Endothelial cell of umbilical vein (primary cell): ENCODE results near the gene KCNQ5. TPM values are rescaled to one million over a fixed set of nuclear protein-coding genes. Genes with fewer than 3 reads are reported as not detected.

Experiments
- BruUV-seq: library from RNA; stranded (reverse); fragments of 400-500 nt; replicated peaks from 2 replicates; lab custom pipeline; 2021; lab: Mats Ljungman, UMichigan
- CTCF ChIA-PET: fragments of 300-600, 350-600 bp; sonication (Branson Sonifier 250); formaldehyde crosslinking; loops from one replicate; lab custom pipeline; 2021; ENCODE audit warnings: antibody characterized with exemption, inconsistent platforms; lab: Charles Lee
- POLR2A ChIA-PET: fragments of 300-600, 350-600 bp; sonication (Branson Sonifier 250); formaldehyde crosslinking; loops from one replicate; lab custom pipeline; 2021; ENCODE audit warnings: antibody characterized with exemption, inconsistent platforms; lab: Charles Lee
- DNase-seq: peaks from one replicate; pipeline ENCODE4 v3.0.0-alpha.2; 2011; ENCODE audit warnings: low read depth, low spot score
- FAIRE-seq: peaks from 2 replicates; lab custom pipeline; 2011; peaks lifted over from hg19 to GRCh38; lab: Jason Lieb, UNC
- H2AFZ ChIP-seq: 2 replicates; pipeline ENCODE4 v1.6.0; 2012; ENCODE audit warnings: low read depth, low read length, control low read depth, inconsistent platforms
- H3K27ac ChIP-seq: 2 replicates; pipeline ENCODE4 v1.5.1; 2011; ENCODE audit warnings: low read depth, mild to moderate bottlenecking, control low read depth, low read length, moderate library complexity; ENCODE audit not compliant: insufficient read depth
- H3K27me3 ChIP-seq, 2 experiments: 2 replicates each; pipeline versions ENCODE4 v1.6.0 to v1.6.1; 2011; ENCODE audit warnings: low read length in 2 of 2, mixed read lengths in 1 of 2; ENCODE audit not compliant: control insufficient read depth in 2 of 2, insufficient read depth in 2 of 2
- H3K36me3 ChIP-seq, 2 experiments: 2 replicates in 1 of 2; 3 replicates in 1 of 2; pipeline ENCODE4 v1.5.1; 2011; ENCODE audit warnings: low read length in 2 of 2, mild to moderate bottlenecking in 1 of 2, moderate library complexity in 1 of 2; ENCODE audit not compliant: control insufficient read depth in 2 of 2, insufficient read depth in 2 of 2; ENCODE audit errors: extremely low read depth in 1 of 2
- H3K4me1 ChIP-seq: 3 replicates; pipeline ENCODE4 v1.5.1; 2011; ENCODE audit warnings: mild to moderate bottlenecking, low read length; ENCODE audit not compliant: control insufficient read depth, insufficient read depth; ENCODE audit errors: extremely low read depth
- H3K4me2 ChIP-seq: 2 replicates; pipeline ENCODE4 v1.6.1; 2011; ENCODE audit warnings: low read length, control low read depth, mixed read lengths; ENCODE audit not compliant: insufficient read depth
- H3K4me3 ChIP-seq, 3 experiments: fragments of 200-600 bp in 1 of 3; sonication (generic), shearing (Covaris generic) in 1 of 3; replicated peaks in 1 of 3; 2 replicates each; pipeline ENCODE4 v1.5.1; 2011 to 2016; ENCODE audit warnings: control low read depth in 3 of 3, low read length in 3 of 3, mild to moderate bottlenecking in 2 of 3, inconsistent platforms in 1 of 3, low read depth in 1 of 3, moderate library complexity in 1 of 3; ENCODE audit not compliant: insufficient read depth in 1 of 3
- H3K79me2 ChIP-seq: 2 replicates; pipeline ENCODE4 v1.6.0; 2012; ENCODE audit warnings: low read length, inconsistent platforms; ENCODE audit not compliant: control insufficient read depth, insufficient read depth
- H3K9ac ChIP-seq: replicated peaks from 2 replicates; pipeline ENCODE3; 2011; ENCODE audit warnings: low read length, control low read depth; ENCODE audit not compliant: insufficient read depth; ENCODE audit errors: extremely low read depth
- H3K9me1 ChIP-seq: replicated peaks from 3 replicates; pipeline ENCODE4 v1.6.0; 2011; ENCODE audit warnings: mild to moderate bottlenecking, low read length; ENCODE audit not compliant: control insufficient read depth, insufficient read depth; ENCODE audit errors: extremely low read depth
- H3K9me3 ChIP-seq: replicated peaks from 2 replicates; pipeline ENCODE4 v1.5.1; 2012; ENCODE audit warnings: low read length, inconsistent platforms; ENCODE audit not compliant: control insufficient read depth, insufficient read depth
- H4K20me1 ChIP-seq: replicated peaks from 2 replicates; pipeline ENCODE3; 2011; ENCODE audit warnings: mild to moderate bottlenecking, low read length; ENCODE audit not compliant: control insufficient read depth, insufficient read depth; ENCODE audit errors: extremely low read depth
- EZH2 ChIP-seq: IDR thresholded peaks from 2 replicates; pipeline ENCODE4 v1.6.1; 2012; ENCODE audit warnings: borderline replicate concordance, low read depth, mild to moderate bottlenecking, moderate library complexity, low read length, inconsistent platforms; ENCODE audit not compliant: severe bottlenecking
- FOS ChIP-seq: IDR thresholded peaks from 2 replicates; pipeline ENCODE4 v1.6.1; 2011; ENCODE audit warnings: mild to moderate bottlenecking, low read length, moderate library complexity, borderline replicate concordance; ENCODE audit not compliant: insufficient read depth
- GATA2 ChIP-seq: IDR thresholded peaks from 2 replicates; pipeline ENCODE4 v1.7.0; 2011; ENCODE audit warnings: low read depth, mild to moderate bottlenecking, moderate library complexity, mixed read lengths, low read length; ENCODE audit not compliant: insufficient read length, insufficient read depth
- JUN ChIP-seq: IDR thresholded peaks from 2 replicates; pipeline ENCODE4 v1.6.1; 2011; ENCODE audit warnings: borderline replicate concordance, low read depth; ENCODE audit not compliant: insufficient read length, insufficient read depth
- MYC ChIP-seq: IDR thresholded peaks from one replicate; pipeline ENCODE4 v1.6.1; 2011; ENCODE audit warnings: mild to moderate bottlenecking, low read depth, low read length
- POLR2A ChIP-seq: IDR thresholded peaks from 2 replicates; pipeline ENCODE4 v1.6.1; 2012; ENCODE audit warnings: low read depth, mild to moderate bottlenecking, control low read depth, low read length
- POLR2AphosphoS5 ChIP-seq: IDR thresholded peaks from 2 replicates; pipeline ENCODE4 v1.6.1; 2012; ENCODE audit warnings: low read depth, mild to moderate bottlenecking, control low read depth, low read length, moderate library complexity; ENCODE audit not compliant: insufficient read depth
- dilution Hi-C: fragments of 300-500 bp; cut with MboI; formaldehyde crosslinking; loops from one replicate; pipeline ENCODE4 v1.15.0; 2019; ENCODE audit warnings: low sequenced_read_pairs; ENCODE audit not compliant: extremely low pct_ligation_motif_present
- intact Hi-C: fragments of 100-400 bp; cut with micrococcal nuclease; formaldehyde crosslinking; loops from one replicate; pipeline ENCODE4 v1.10.0; 2022
- polyA plus RNA-seq, 4 experiments: library from polyadenylated mRNA; depleted of rRNA in 3 of 4; stranded (reverse) in 3 of 4; unstranded in 1 of 4; fragments of >200 nt; gene quantifications; 2 replicates each; pipeline versions ENCODE4 v1.2.1 to v1.2.3, GENCODE V29; 2011 to 2012; ENCODE audit warnings: missing spikeins in 1 of 4
- total RNA-seq: library from RNA; stranded (reverse); gene quantifications from 2 replicates; pipeline ENCODE4 v1.2.3, GENCODE V29; 2021
- TF ChIP-seq, protein P1 (sequence below), 2 donors: IDR thresholded peaks; 1 replicate in 1 of 2; 2 replicates in 1 of 2; pipeline ENCODE4 v1.5.1; 2011; ENCODE audit warnings: low read length in 2 of 2, mild to moderate bottlenecking in 2 of 2, moderate library complexity in 2 of 2, control low read depth in 1 of 2, inconsistent platforms in 1 of 2, low read depth in 1 of 2; ENCODE audit not compliant: insufficient read depth in 1 of 2; ENCODE audit errors: extremely low read depth in 1 of 2
- TF ChIP-seq, protein P2 (sequence below): IDR thresholded peaks from 2 replicates; pipeline ENCODE4 v1.6.1; 2011; ENCODE audit not compliant: insufficient read depth, insufficient read length

KCNQ5 gene
- total and polyA plus RNA-seq, 2 donors (not counting 3 experiments of a cell fraction or from before 2014, with no cell fraction given): 0.22 TPM; not detected in 1

DNA sequence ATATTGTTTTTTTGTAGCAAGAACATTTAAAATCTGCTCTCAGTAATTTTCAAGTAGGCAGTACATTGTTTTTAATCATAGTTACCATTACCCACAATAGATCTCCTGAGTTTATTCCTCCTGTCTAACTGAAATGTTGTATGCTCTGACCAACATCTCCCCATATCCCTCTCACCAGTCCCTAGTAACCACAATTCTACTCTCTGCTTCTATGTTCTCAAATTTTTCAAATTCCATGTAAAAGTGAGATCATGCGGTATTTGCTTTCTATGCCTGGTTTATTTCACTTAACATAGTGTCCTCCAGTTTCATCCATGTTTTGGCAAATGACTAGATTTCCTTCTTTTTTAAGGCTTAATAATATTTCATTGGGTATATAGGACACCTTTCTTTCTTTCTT is 300.5 kb downstream of the KCNQ5 start:
- Histone ChIP-seq H4K20me1 (no peaks in the 10 kb centered on the region), H3K27ac (no peak overlapping the region), H3K79me2 (no peaks in the 10 kb centered on the region), H2AFZ (no peak overlapping the region), H3K36me3 (no peaks in the 10 kb centered on the region), H3K4me3 (no peak overlapping the region), H3K4me1 (no peaks in the 10 kb centered on the region), H3K9me3 (no peaks in the 10 kb centered on the region), H3K9me1 (no peaks in the 10 kb centered on the region), H3K4me2 (no peak overlapping the region), H3K9ac (no peak overlapping the region), H3K27me3 (peaks cover 1 to 17% of the 10 kb centered on the region in 2 experiments)
- no peak for DNase-seq
- intact Hi-C loops (no loop called here), dilution Hi-C loops (no loop called here)
- POLR2A ChIA-PET: no interaction called here
- no peak for TF ChIP-seq POLR2A
- TF ChIP-seq, protein P1, sequence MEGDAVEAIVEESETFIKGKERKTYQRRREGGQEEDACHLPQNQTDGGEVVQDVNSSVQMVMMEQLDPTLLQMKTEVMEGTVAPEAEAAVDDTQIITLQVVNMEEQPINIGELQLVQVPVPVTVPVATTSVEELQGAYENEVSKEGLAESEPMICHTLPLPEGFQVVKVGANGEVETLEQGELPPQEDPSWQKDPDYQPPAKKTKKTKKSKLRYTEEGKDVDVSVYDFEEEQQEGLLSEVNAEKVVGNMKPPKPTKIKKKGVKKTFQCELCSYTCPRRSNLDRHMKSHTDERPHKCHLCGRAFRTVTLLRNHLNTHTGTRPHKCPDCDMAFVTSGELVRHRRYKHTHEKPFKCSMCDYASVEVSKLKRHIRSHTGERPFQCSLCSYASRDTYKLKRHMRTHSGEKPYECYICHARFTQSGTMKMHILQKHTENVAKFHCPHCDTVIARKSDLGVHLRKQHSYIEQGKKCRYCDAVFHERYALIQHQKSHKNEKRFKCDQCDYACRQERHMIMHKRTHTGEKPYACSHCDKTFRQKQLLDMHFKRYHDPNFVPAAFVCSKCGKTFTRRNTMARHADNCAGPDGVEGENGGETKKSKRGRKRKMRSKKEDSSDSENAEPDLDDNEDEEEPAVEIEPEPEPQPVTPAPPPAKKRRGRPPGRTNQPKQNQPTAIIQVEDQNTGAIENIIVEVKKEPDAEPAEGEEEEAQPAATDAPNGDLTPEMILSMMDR (IDR thresholded peaks at IDR 0.05; ENCODE audit: extremely low read depth in 1 of 2, insufficient read depth in 1 of 2, low read depth in 1 of 2, low read length in 2 of 2): no peak
- TF ChIP-seq JUN: no peak
- CTCF ChIA-PET: no interaction called here
- BruUV-seq: no TSS peak
- FAIRE-seq: no peak

DNA sequence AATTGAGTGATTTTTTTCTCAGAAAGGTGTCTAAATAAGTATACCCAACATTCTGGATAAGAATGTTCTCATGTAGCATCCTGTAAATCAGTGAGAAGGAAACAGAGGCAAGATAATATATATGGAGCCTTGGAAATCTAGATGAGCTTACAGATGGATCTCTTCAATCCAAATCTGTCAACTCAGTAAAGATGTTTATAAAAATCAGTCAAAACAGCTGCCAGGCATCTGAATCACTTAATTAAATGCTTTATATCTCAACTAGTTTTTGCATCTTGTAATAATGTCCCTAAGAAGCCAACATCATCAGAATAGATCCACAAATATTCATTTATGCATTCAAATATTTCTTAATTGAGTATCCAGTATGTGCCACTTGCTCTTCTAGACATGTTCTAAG is 303.3 kb downstream of the KCNQ5 start:
- dilution Hi-C loops: no loop called here
- no TSS peak for BruUV-seq

More for the DNA sequence above, 303.3 kb downstream of the KCNQ5 start:
- Histone ChIP-seq H3K9me1 (no peaks in the 10 kb centered on the region), H4K20me1 (no peaks in the 10 kb centered on the region), H3K9me3 (no peaks in the 10 kb centered on the region), H3K9ac (no peak overlapping the region), H3K4me1 (no peaks in the 10 kb centered on the region), H3K4me3 (no peak overlapping the region), H3K36me3 (no peaks in the 10 kb centered on the region), H3K27ac (no peak overlapping the region), H3K4me2 (no peak overlapping the region), H3K27me3 (peaks cover 0 to 23% of the 10 kb centered on the region in 2 experiments), H3K79me2 (no peaks in the 10 kb centered on the region), H2AFZ (no peak overlapping the region)
- ChIA-PET CTCF (no interaction called here), POLR2A (no interaction called here)
- TF ChIP-seq POLR2AphosphoS5 (no peak), MYC (no peak), JUN (no peak), FOS (no peak), POLR2A (no peak), EZH2 (no peak), GATA2 (no peak)
- TF ChIP-seq, protein P1 (IDR thresholded peaks at IDR 0.05; ENCODE audit: extremely low read depth in 1 of 2, insufficient read depth in 1 of 2, low read depth in 1 of 2, low read length in 2 of 2): no peak
- TF ChIP-seq, protein P2, sequence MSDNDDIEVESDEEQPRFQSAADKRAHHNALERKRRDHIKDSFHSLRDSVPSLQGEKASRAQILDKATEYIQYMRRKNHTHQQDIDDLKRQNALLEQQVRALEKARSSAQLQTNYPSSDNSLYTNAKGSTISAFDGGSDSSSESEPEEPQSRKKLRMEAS: no peak
- intact Hi-C loops: no loop called here
- DNase-seq (no peak), FAIRE-seq (no peak)
